Upper lobe of left lung (tissue), 4 donors: ENCODE results near the gene PRDM16.

ENCODE experiments used
- CTCF ChIP-seq, 6 experiments: fragments of 450-650 bp in 4 of 6; fragments of 200-600 bp in 2 of 6; sonication (generic) in 2 of 6; IDR thresholded peaks; one replicate each; pipeline ENCODE4 v1.5.1; 2016 to 2019; ENCODE audit warnings: antibody characterized with exemption in 6 of 6
- POLR2AphosphoS5 ChIP-seq, 2 donors: sonication (generic); formaldehyde crosslinking; IDR thresholded peaks; one replicate each; pipeline ENCODE4 v1.5.1; 2017; ENCODE audit warnings: antibody characterized with exemption in 2 of 2

- TF ChIP-seq POLR2AphosphoS5 (IDR thresholded peaks at IDR 0.05) (no peak), CTCF (IDR thresholded peaks at IDR 0.05) (no peak)
Measured at GRCh38 chr1:3196577-3197245, 127.7 kb downstream of the PRDM16 start.
